Kidney (tissue), 14 donors: Measurements from ENCODE around the gene CHSY1. TPM values are rescaled to one million over a fixed set of nuclear protein-coding genes. Genes with fewer than 3 reads are reported as not detected.

Experiments used
- DNase-seq, 5 donors: peaks; one replicate each; pipeline ENCODE4 v3.0.0-alpha.2; 2013 to 2020
- FAIRE-seq: peaks from 2 replicates; lab custom pipeline; 2012; peaks lifted over from hg19 to GRCh38; lab: Jason Lieb, UNC
- H3K27ac ChIP-seq, 2 donors: one replicate each; pipeline ENCODE4 v1.7.0; 2013; ENCODE audit warnings: low read depth in 2 of 2, low read length in 2 of 2, inconsistent platforms in 1 of 2
- H3K27me3 ChIP-seq: one replicate; pipeline ENCODE4 v1.7.1; 2013; ENCODE audit warnings: low read length, inconsistent platforms; ENCODE audit not compliant: control insufficient read depth, insufficient read depth
- H3K36me3 ChIP-seq, 3 donors: one replicate each; pipeline versions ENCODE4 v1.7.0 to v1.7.1; 2013; ENCODE audit warnings: low read length in 3 of 3, control low read depth in 1 of 3, inconsistent platforms in 1 of 3; ENCODE audit not compliant: insufficient read depth in 3 of 3, control insufficient read depth in 2 of 3
- H3K4me1 ChIP-seq, 3 donors: one replicate each; pipeline versions ENCODE4 v1.7.0 to v1.7.1; 2013; ENCODE audit warnings: low read length in 3 of 3, inconsistent platforms in 1 of 3, low read depth in 1 of 3; ENCODE audit not compliant: control insufficient read depth in 2 of 3, insufficient read depth in 2 of 3
- H3K4me3 ChIP-seq, 3 donors: one replicate each; pipeline versions ENCODE4 v1.7.0 to v1.8.1; 2013; ENCODE audit warnings: low read length in 3 of 3, control low read depth in 1 of 3, inconsistent platforms in 1 of 3
- H3K9ac ChIP-seq, 3 donors: one replicate each; pipeline versions ENCODE4 v1.7.0 to v1.7.1; 2013; ENCODE audit warnings: low read length in 3 of 3, control low read depth in 1 of 3, inconsistent platforms in 1 of 3
- H3K9me3 ChIP-seq, 3 donors: one replicate each; pipeline versions ENCODE4 v1.7.0 to v1.7.1; 2013; ENCODE audit warnings: low read length in 3 of 3, control low read depth in 1 of 3, inconsistent platforms in 1 of 3; ENCODE audit not compliant: control insufficient read depth in 2 of 3, insufficient read depth in 1 of 3
- CTCF ChIP-seq: IDR thresholded peaks from 3 replicates; pipeline ENCODE4 v1.5.1; 2012; ENCODE audit warnings: mild to moderate bottlenecking, moderate library complexity, borderline replicate concordance; ENCODE audit not compliant: insufficient read depth; ENCODE audit errors: extremely low read depth
- intact Hi-C: fragments of 100-400 bp; cut with DNase I; formaldehyde crosslinking; loops from one replicate; pipeline ENCODE4 v1.11.1; 2022
- polyA plus RNA-seq: library from polyadenylated mRNA; stranded (reverse); fragments of 350-450 nt; fragmentation: Illumina TruSeq; extraction: RNeasy Lipid Tissue Mini Kit (QIAGEN cat#74804); gene quantifications from one replicate; pipeline ENCODE4 v1.2.3, GENCODE V29; 2014; ENCODE audit warnings: low read depth, low replicate concordance; ENCODE audit not compliant: insufficient read depth
- total RNA-seq: library from RNA; stranded (reverse); fragmentation: NEBNext Ultra II Directional; extraction: Animal tissue kit (Norgen Biotek cat#: 25700); gene quantifications from one replicate; pipeline ENCODE4 v1.2.1, GENCODE V29; 2021
- donor health status: control.
- donor health status: control.
- donor health status: control.
- donor health status: control.
- donor health status: control.
- donor health status: DM: yes; HTN: yes; CAD: no.
- donor health status: Normal renal cell carcinoma (clear cell type).

CHSY1 gene
- total and polyA plus RNA-seq, 2 donors from 2014 or later: 7.2 to 41.6 TPM

GRCh38 chr15:101168898-101169494, 82.9 kb downstream of the CHSY1 start:
- intact Hi-C loops: no loop called here
- no peak for TF ChIP-seq CTCF
- Histone ChIP-seq H3K9ac (no peak overlapping the region), H3K9me3 (peaks cover 0 to 13% (median 0%) of the 10 kb centered on the region in 3 donors), H3K27me3 (no peaks in the 10 kb centered on the region), H3K4me3 (no peak overlapping the region), H3K36me3 (no peaks in the 10 kb centered on the region), H3K27ac (peak overlapping the region; percentile 83 to 94), H3K4me1 (peaks cover 0 to 15% (median 3%) of the 10 kb centered on the region in 3 donors)
- DNase-seq: no peak
- no peak for FAIRE-seq

GRCh38 chr15:101168463-101168824, 83.4 kb downstream of the CHSY1 start:
- H3K4me1 ChIP-seq: peaks cover 0 to 12% (median 3%) of the 10 kb centered on the region in 3 donors

GRCh38 chr15:101167753-101168462, 83.9 kb downstream of the CHSY1 start:
- intact Hi-C loops: no loop called here
- Histone ChIP-seq H3K4me1 (peaks cover 0 to 12% (median under 1%) of the 10 kb centered on the region in 3 donors), H3K36me3 (no peaks in the 10 kb centered on the region), H3K9me3 (peaks cover 0 to 13% (median 0%) of the 10 kb centered on the region in 3 donors), H3K4me3 (peak overlapping the region in 1 of 3 donors; percentile 1), H3K9ac (peak overlapping the region in 1 of 3 donors; percentile 42), H3K27me3 (no peaks in the 10 kb centered on the region), H3K27ac (peak overlapping the region; percentile 83 to 94)
- DNase-seq (peak in 2 of 5 donors; percentile 47 to 90), FAIRE-seq (no peak)
- no peak for TF ChIP-seq CTCF

More at GRCh38 chr15:101168463-101168824, 83.4 kb downstream of the CHSY1 start:
- H3K9ac ChIP-seq: peak overlapping the region in 1 of 3 donors; percentile 42
- FAIRE-seq (no peak), DNase-seq (no peak)
- H3K27me3 ChIP-seq: no peaks in the 10 kb centered on the region
- peak overlapping the region in 1 of 3 donors; percentile 1 for H3K4me3 ChIP-seq
- H3K36me3 ChIP-seq: no peaks in the 10 kb centered on the region
- intact Hi-C loops: no loop called here
- H3K27ac ChIP-seq: peak overlapping the region; percentile 83 to 94
- TF ChIP-seq CTCF: no peak
- H3K9me3 ChIP-seq: peaks cover 0 to 13% (median 0%) of the 10 kb centered on the region in 3 donors
